GM21381 (cell line): Measurements from ENCODE around the gene TTC23.

Experiments used
- ATAC-seq: cut with Tn5 transposase; IDR thresholded peaks from one replicate; pipeline ENCODE4 v1.9.1; 2021; ENCODE audit warnings: mild to moderate bottlenecking, moderate library complexity; ENCODE audit not compliant: unreplicated experiment

TTC23 gene

GRCh38 chr15:99165956-99166689 lies 83.3 kb downstream of the TTC23 start:
- no peak for ATAC-seq

- ATAC-seq: no peak
Observed at GRCh38 chr15:99165020-99165790, 84.2 kb downstream of the TTC23 start.

- no peak for ATAC-seq
Observed at GRCh38 chr15:99164119-99164518, 85.3 kb downstream of the TTC23 start.

GRCh38 chr15:99163271-99164062 lies 85.9 kb downstream of the TTC23 start:
- no peak for ATAC-seq

- ATAC-seq: no peak
Observed at GRCh38 chr15:99158626-99159412, 90.6 kb downstream of the TTC23 start.

- ATAC-seq: no peak
Observed at GRCh38 chr15:99157456-99157855, 91.9 kb downstream of the TTC23 start.

- ATAC-seq: no peak
Observed at GRCh38 chr15:99155961-99156443, 93.4 kb downstream of the TTC23 start.

- no peak for ATAC-seq
Observed at GRCh38 chr15:99154271-99154670, 95.1 kb downstream of the TTC23 start.

GRCh38 chr15:99153026-99153535 lies 96.3 kb downstream of the TTC23 start:
- ATAC-seq: no peak

- no peak for ATAC-seq
Observed at GRCh38 chr15:99151156-99151555, 98.2 kb downstream of the TTC23 start.

- ATAC-seq: no peak
Observed at GRCh38 chr15:99149366-99149765, 100.0 kb downstream of the TTC23 start.

GRCh38 chr15:99148851-99149276 lies 100.5 kb downstream of the TTC23 start:
- ATAC-seq: no peak

GRCh38 chr15:99146661-99147060 lies 102.7 kb downstream of the TTC23 start:
- no peak for ATAC-seq

- ATAC-seq: no peak
Observed at GRCh38 chr15:99145778-99146177, 103.6 kb downstream of the TTC23 start.

GRCh38 chr15:99145005-99145404 lies 104.4 kb downstream of the TTC23 start:
- ATAC-seq: no peak

GRCh38 chr15:99143655-99144610 lies 105.4 kb downstream of the TTC23 start:
- ATAC-seq: no peak

- ATAC-seq: no peak
Observed at GRCh38 chr15:99143242-99143641, 106.1 kb downstream of the TTC23 start.

GRCh38 chr15:99142562-99142961 lies 106.8 kb downstream of the TTC23 start:
- no peak for ATAC-seq

- no peak for ATAC-seq
Observed at GRCh38 chr15:99141943-99142342, 107.4 kb downstream of the TTC23 start.
